ENCODE results near the gene CYP19A1.

The CYP19A1 gene

DNA sequence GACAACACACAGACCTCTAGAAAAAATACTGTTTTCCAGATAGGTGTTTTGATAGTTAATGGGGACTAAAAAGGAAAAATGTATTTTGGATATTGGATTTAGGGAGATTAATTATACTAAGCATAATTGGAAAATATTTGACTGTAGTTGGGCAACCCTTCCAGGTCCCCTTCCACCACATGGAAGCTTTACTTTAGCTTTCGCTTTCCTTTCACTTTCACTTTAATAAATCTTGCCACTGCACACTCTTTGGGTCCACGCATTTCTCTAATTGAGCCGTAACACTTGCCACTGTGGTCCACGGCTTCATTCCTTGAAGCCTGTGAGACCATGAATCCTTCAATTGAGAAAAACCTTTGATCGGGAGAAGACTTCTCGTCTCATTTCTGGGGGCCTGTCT lies 18.6 kb upstream of the CYP19A1 start:
- DNase-seq, result no peak

GRCh38 chr15:51356147-51356546 lies 17.8 kb upstream of the CYP19A1 start:
- no peak for DNase-seq

GRCh38 chr15:51355096-51355495 lies 16.7 kb upstream of the CYP19A1 start:
- DNase-seq, result no peak

DNA sequence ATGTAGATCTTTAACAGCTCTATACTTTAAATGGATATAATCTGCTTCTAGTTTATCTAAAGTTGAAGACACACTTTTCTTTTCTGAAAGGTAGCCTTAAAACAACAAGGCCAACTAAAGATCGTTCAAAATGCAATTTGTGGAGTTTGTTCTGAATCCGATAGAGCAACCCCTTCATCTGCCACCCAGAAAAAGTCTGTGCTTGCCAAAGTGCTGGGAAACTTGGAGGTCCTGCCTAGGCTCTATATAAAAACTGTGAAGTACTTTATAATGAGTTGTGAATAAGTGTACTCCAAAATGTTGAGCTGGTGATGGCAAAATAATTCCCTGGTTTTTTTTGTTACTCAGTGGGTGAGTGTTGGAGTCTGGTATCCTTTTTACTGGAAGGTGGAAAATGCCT lies 15.6 kb upstream of the CYP19A1 start:
- no peak for DNase-seq

GRCh38 chr15:51350723-51351122 lies 12.3 kb upstream of the CYP19A1 start:
- no peak for DNase-seq

- no peak for DNase-seq
These were observed 10.9 kb upstream of the CYP19A1 start for GRCh38 chr15:51349156-51349844.

DNA sequence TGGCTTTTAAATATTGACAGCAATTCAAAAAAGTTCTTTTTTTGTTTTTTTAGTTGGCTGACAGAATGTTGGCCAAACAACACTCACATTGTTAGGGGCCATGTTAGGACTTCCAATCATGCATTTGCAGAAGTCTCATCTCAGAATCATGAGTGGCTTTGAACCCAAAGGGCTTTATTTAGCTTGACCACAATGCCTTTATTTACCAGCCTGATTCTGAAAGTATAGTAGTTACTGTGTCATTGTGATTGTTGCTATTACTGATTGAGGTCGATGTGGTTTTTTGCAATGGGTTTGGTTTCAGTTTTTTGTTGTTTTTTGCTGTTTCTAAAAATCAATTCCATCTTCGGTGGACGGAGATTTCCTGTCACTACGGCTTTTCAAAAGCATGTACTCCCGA lies 10.3 kb upstream of the CYP19A1 start:
- peak in 1 of 14 donors; percentile 29 for DNase-seq

- no peak for DNase-seq
These were observed 7.7 kb upstream of the CYP19A1 start for GRCh38 chr15:51346136-51346535.

- no peak for DNase-seq
These were observed 5.1 kb upstream of the CYP19A1 start for GRCh38 chr15:51343466-51343865.

- peak in 9 of 14 donors; percentile 32 to 71 (median 50) for DNase-seq
These were observed 4.0 kb upstream of the CYP19A1 start for GRCh38 chr15:51342227-51342999.

DNA sequence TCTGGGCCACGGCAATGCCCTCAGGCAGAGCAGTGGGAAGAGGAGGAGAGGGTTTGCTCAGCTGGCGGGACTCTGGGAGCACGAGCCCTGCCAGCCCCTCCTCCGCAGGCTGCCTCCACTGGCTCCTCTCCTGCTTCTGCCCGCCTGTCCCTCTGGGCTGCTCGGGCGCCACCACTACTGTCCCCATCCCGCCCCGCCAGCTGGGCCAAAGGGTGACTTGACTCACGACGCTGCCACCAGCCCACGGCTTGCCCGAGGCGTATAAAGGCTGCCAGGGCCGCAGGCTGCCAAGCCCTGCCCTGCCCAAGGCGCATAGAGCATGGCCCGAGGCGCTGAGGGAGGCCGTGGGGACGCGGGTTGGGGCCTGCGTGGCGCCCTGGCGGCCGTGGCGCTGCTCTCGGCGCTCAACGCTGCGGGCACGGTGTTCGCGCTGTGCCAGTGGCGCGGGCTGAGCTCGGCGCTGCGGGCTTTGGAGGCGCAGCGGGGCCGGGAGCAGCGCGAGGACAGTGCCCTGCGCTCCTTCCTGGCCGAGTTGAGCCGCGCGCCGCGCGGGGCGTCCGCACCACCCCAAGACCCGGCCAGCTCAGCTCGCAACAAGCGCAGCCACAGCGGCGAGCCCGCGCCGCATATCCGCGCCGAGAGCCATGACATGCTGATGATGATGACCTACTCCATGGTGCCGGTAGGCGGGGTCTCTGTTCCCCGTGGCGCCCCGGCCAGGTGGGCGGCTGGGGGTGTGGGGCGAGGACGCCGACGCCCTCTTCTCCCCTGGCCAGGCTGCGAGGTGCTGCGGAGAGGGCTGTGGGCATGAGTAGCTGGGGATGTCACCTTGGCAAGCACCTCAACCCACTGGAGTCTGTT lies 3.2 kb upstream of the CYP19A1 start, which contains the start of gene GLDN:
Gene GLDN (plus strand): TSS at position 290 of the 861 bp plus-strand sequence. CDS start 30 bp downstream, at position 320.
- DNase-seq, result peak in 12 of 14 donors; percentile 31 to 83 (median 66)

GRCh38 chr15:51335538-51336410 lies 2.6 kb downstream of the CYP19A1 start:
- no peak for DNase-seq

- DNase-seq, result no peak
These were observed 3.3 kb downstream of the CYP19A1 start for GRCh38 chr15:51335087-51335486.

GRCh38 chr15:51334011-51334451 lies 4.4 kb downstream of the CYP19A1 start:
- DNase-seq, result peak in 1 of 14 donors; percentile 51

- DNase-seq, result peak in 1 of 14 donors; percentile 61
These were observed 4.8 kb downstream of the CYP19A1 start for GRCh38 chr15:51333571-51333970.

DNA sequence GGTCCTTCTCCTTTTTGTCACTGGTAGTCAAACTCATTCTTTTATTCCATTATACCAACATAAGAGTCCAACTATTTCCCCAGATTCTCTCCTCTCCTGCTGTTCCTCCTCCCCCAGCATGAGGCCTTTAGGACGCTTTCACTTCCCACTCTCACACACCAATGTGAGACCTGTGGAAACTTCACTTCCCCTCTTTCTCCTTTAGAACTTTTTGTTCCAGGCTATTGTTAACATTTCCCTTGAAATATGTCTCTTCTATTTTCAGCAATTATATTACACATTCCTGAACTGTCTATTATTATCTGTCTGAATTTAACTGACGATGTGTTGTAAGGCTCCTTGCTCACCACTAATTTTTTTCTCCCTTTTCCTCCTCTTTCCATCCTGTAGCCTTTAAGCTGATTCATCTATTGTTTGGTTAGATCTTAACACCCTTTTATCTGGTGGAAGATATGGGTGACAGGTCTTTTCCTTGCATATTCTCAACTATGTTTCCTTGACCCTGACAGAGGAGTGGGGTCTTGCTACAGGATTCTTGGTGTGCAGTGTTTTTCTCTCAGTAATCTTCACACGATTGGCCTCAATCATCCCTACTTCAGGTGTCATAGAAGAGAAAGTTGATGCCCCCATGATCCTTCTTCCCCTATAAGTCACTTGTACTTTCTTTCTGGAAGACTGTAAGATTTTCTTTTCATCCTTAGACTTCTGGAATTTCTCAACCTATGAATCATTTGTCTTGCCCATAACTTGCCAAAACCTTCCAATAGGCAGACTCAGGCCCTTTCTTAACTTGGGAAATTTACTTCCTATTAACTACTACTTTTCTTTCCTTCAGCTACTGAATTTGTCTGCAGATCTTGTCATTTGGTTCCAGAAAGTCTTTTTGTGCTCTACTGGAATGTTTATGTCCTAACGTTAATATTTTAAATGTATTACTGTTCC lies 5.9 kb downstream of the CYP19A1 start:
- no peak for DNase-seq

DNA sequence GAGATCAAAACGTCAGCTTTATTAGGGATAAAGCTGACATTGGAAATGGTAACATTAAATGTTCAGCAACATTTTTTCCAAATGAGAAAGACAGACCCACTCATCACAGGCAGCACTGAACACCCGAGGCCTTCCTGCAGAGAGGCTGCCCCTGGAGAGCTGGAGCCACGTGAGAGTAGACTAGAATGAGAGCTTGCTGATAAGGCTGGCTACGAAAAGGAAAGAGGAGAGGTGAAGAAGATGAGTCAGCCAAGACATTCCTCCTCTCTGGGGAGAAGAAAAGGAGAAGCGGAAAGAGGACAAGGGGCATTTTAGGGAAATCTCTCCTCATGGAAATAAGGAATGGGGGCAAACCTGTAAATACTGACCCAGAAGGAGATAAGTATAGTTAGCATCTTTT lies 7.3 kb downstream of the CYP19A1 start:
- no peak for DNase-seq

DNA sequence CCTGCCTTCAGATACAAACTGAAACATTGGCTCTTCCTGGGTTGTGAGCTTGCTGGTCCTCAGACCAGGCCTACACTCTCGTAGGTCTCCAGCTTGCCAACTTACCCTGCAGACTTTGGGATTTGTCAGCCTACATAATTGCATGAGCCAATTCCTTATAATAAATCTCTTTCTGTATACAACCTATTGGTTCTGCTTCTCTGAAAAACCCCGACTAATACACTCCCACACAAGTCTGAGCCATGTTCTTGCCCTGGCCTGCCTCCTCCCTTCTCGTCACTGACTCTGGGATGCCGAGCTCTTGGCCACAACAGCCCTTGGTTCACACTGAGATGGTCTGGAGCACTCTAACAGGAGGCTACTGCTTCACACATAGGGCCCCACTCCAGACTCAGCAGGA lies 9.5 kb downstream of the CYP19A1 start:
- DNase-seq, result no peak

DNA sequence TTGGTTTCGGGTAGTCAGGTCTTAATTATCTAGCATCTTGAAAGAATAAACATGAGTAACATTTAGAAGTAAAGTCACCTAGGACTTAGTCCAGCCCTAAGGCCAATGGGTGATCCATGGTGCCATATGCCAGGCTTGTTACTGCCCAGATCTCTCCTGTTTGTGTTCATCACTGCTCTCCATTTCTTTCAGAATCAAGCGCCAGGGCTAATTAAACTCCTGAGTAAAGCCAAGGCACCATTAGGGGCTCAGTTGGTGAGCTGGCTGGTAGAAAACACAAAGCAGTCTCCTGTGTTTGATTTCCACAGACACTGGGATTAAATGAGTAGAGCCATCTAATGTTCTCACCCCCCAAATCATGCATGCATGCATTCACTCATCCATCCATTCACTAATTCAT lies 11.3 kb downstream of the CYP19A1 start:
- DNase-seq, result peak in 1 of 14 donors; percentile 68

GRCh38 chr15:51325167-51325566 lies 13.2 kb downstream of the CYP19A1 start:
- DNase-seq, result no peak

- DNase-seq, result no peak
These were observed 14.6 kb downstream of the CYP19A1 start for GRCh38 chr15:51323749-51324148.

Measured in C1 segment of cervical spinal cord (tissue), 14 donors.